Kidney glomerular epithelial cell (primary cell): ENCODE measurements around the gene PLD4.

ENCODE experiments used
- DNase-seq: peaks from one replicate; lab custom pipeline; 2025; lab: John Stamatoyannopoulos, UW

PLD4 gene

GRCh38 chr14:104956290-104956890, 31.7 kb downstream of the PLD4 start:
- no peak for DNase-seq

- DNase-seq, result no peak
Observed at GRCh38 chr14:104957146-104958113, 32.8 kb downstream of the PLD4 start.

- no peak for DNase-seq
Observed at GRCh38 chr14:104964546-104964945, 39.9 kb downstream of the PLD4 start.

GRCh38 chr14:104965561-104966231, 41.0 kb downstream of the PLD4 start:
- DNase-seq, result no peak

GRCh38 chr14:104966261-104966865, 41.7 kb downstream of the PLD4 start:
- no peak for DNase-seq

- DNase-seq, result no peak
Observed at GRCh38 chr14:104966981-104967385, 42.3 kb downstream of the PLD4 start.

- DNase-seq, result peak; percentile 45
Observed at GRCh38 chr14:104967386-104968152, 42.9 kb downstream of the PLD4 start.

- DNase-seq, result peak; percentile 45
Observed at GRCh38 chr14:104968153-104968527, 43.5 kb downstream of the PLD4 start.

GRCh38 chr14:104968541-104969401, 44.1 kb downstream of the PLD4 start:
- DNase-seq, result peak; percentile 29

- no peak for DNase-seq
Observed at GRCh38 chr14:104969741-104970230, 45.1 kb downstream of the PLD4 start.

GRCh38 chr14:104970231-104971068, 45.8 kb downstream of the PLD4 start:
- peak; percentile 20 for DNase-seq

GRCh38 chr14:104971447-104972240, 47.0 kb downstream of the PLD4 start:
- DNase-seq, result no peak

- peak; percentile 56 for DNase-seq
Observed at GRCh38 chr14:104972301-104973134, 47.8 kb downstream of the PLD4 start.

GRCh38 chr14:104973135-104973384, 48.4 kb downstream of the PLD4 start:
- peak; percentile 92 for DNase-seq

GRCh38 chr14:104973385-104974145, 48.9 kb downstream of the PLD4 start:
- peak; percentile 81 for DNase-seq

GRCh38 chr14:104974146-104974541, 49.5 kb downstream of the PLD4 start:
- no peak for DNase-seq

- DNase-seq, result no peak
Observed at GRCh38 chr14:104974665-104975390, 50.1 kb downstream of the PLD4 start.
